ENCODE measurements around the gene XIRP2.

- TF ChIP-seq, protein P1, sequence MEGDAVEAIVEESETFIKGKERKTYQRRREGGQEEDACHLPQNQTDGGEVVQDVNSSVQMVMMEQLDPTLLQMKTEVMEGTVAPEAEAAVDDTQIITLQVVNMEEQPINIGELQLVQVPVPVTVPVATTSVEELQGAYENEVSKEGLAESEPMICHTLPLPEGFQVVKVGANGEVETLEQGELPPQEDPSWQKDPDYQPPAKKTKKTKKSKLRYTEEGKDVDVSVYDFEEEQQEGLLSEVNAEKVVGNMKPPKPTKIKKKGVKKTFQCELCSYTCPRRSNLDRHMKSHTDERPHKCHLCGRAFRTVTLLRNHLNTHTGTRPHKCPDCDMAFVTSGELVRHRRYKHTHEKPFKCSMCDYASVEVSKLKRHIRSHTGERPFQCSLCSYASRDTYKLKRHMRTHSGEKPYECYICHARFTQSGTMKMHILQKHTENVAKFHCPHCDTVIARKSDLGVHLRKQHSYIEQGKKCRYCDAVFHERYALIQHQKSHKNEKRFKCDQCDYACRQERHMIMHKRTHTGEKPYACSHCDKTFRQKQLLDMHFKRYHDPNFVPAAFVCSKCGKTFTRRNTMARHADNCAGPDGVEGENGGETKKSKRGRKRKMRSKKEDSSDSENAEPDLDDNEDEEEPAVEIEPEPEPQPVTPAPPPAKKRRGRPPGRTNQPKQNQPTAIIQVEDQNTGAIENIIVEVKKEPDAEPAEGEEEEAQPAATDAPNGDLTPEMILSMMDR (IDR thresholded peaks at IDR 0.05; ENCODE audit: low read depth, low read length) = no peak
- TF ChIP-seq POLR2A (IDR thresholded peaks at IDR 0.05; ENCODE audit: extremely low read depth, insufficient read length) = no peak
- TF ChIP-seq, protein P2, sequence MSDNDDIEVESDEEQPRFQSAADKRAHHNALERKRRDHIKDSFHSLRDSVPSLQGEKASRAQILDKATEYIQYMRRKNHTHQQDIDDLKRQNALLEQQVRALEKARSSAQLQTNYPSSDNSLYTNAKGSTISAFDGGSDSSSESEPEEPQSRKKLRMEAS (IDR thresholded peaks at IDR 0.05; ENCODE audit: low read depth, low read length) = no peak
Observed at GRCh38 chr2:167103028-167103756, 214.9 kb downstream of the XIRP2 start.
